Measurements from ENCODE around the gene HYDIN. TPM values are rescaled to one million over a fixed set of nuclear protein-coding genes. Genes with fewer than 3 reads are reported as not detected.

Gene HYDIN
- total RNA-seq, 6 donors from 2014 or later: 1.6 to 62.0 (median 18.1) TPM

GRCh38 chr16:70790815-70791214 is 439.7 kb downstream of the HYDIN start:
- no peaks in the 10 kb centered on the region for H3K27me3 ChIP-seq
- DNase-seq: no peak
- H3K27ac ChIP-seq: no peak overlapping the region
- peaks cover 0 to 20% (median 4%) of the 10 kb centered on the region in 4 donors for H3K4me1 ChIP-seq
- H3K4me3 ChIP-seq: no peak overlapping the region
- no peak for ATAC-seq (ENCODE audit: low FRiP score in 2 of 2)
- peaks cover 3 to 9% (median 5%) of the 10 kb centered on the region in 4 donors for H3K36me3 ChIP-seq
- WGBS, 2 donors: 70 to 77% methylated on average over 5 to 8 of the region's 8 CpGs
- TF ChIP-seq POLR2A (IDR thresholded peaks at IDR 0.05): no peak
- TF ChIP-seq, protein P1, sequence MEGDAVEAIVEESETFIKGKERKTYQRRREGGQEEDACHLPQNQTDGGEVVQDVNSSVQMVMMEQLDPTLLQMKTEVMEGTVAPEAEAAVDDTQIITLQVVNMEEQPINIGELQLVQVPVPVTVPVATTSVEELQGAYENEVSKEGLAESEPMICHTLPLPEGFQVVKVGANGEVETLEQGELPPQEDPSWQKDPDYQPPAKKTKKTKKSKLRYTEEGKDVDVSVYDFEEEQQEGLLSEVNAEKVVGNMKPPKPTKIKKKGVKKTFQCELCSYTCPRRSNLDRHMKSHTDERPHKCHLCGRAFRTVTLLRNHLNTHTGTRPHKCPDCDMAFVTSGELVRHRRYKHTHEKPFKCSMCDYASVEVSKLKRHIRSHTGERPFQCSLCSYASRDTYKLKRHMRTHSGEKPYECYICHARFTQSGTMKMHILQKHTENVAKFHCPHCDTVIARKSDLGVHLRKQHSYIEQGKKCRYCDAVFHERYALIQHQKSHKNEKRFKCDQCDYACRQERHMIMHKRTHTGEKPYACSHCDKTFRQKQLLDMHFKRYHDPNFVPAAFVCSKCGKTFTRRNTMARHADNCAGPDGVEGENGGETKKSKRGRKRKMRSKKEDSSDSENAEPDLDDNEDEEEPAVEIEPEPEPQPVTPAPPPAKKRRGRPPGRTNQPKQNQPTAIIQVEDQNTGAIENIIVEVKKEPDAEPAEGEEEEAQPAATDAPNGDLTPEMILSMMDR (IDR thresholded peaks at IDR 0.05): no peak
- TF ChIP-seq POLR2AphosphoS5 (IDR thresholded peaks at IDR 0.05): no peak
- TF ChIP-seq EP300 (IDR thresholded peaks at IDR 0.05): no peak
- no peaks in the 10 kb centered on the region for H3K9me3 ChIP-seq

- Histone ChIP-seq H3K9me3 (no peaks in the 10 kb centered on the region), H3K36me3 (peaks cover 6 to 19% (median 14%) of the 10 kb centered on the region in 4 donors), H3K4me1 (peaks cover 0 to 15% (median 4%) of the 10 kb centered on the region in 4 donors), H3K27me3 (no peaks in the 10 kb centered on the region), H3K4me3 (no peak overlapping the region), H3K27ac (no peak overlapping the region)
- ATAC-seq (ENCODE audit: low FRiP score in 2 of 2): no peak
- no peak for TF ChIP-seq POLR2AphosphoS5 (IDR thresholded peaks at IDR 0.05)
- TF ChIP-seq EP300 (IDR thresholded peaks at IDR 0.05): no peak
- TF ChIP-seq POLR2A (IDR thresholded peaks at IDR 0.05): no peak
- TF ChIP-seq, protein P1 (IDR thresholded peaks at IDR 0.05): no peak
- WGBS, 2 donors: 71 to 76% methylated on average over 16 of the region's 16 CpGs
- no peak for DNase-seq
These were observed 440.7 kb downstream of the HYDIN start for GRCh38 chr16:70789595-70790447.

GRCh38 chr16:70788668-70789594 is 441.6 kb downstream of the HYDIN start:
- H3K4me1 ChIP-seq: peaks cover 0 to 15% (median 4%) of the 10 kb centered on the region in 4 donors
- no peak overlapping the region for H3K27ac ChIP-seq
- peaks cover 15 to 28% (median 23%) of the 10 kb centered on the region in 4 donors for H3K36me3 ChIP-seq
- H3K9me3 ChIP-seq: no peaks in the 10 kb centered on the region
- 83% methylated on average over 18 of the region's 18 CpGs for WGBS, 2 donors
- ATAC-seq (ENCODE audit: low FRiP score in 2 of 2): peak in 1 of 2 donors; percentile 39
- peak in 1 of 2 donors; percentile 85 for DNase-seq
- TF ChIP-seq, protein P1 (IDR thresholded peaks at IDR 0.05): no peak
- TF ChIP-seq POLR2A (IDR thresholded peaks at IDR 0.05) (no peak), POLR2AphosphoS5 (IDR thresholded peaks at IDR 0.05) (no peak), EP300 (IDR thresholded peaks at IDR 0.05) (no peak)
- no peaks in the 10 kb centered on the region for H3K27me3 ChIP-seq
- H3K4me3 ChIP-seq: no peak overlapping the region

DNA sequence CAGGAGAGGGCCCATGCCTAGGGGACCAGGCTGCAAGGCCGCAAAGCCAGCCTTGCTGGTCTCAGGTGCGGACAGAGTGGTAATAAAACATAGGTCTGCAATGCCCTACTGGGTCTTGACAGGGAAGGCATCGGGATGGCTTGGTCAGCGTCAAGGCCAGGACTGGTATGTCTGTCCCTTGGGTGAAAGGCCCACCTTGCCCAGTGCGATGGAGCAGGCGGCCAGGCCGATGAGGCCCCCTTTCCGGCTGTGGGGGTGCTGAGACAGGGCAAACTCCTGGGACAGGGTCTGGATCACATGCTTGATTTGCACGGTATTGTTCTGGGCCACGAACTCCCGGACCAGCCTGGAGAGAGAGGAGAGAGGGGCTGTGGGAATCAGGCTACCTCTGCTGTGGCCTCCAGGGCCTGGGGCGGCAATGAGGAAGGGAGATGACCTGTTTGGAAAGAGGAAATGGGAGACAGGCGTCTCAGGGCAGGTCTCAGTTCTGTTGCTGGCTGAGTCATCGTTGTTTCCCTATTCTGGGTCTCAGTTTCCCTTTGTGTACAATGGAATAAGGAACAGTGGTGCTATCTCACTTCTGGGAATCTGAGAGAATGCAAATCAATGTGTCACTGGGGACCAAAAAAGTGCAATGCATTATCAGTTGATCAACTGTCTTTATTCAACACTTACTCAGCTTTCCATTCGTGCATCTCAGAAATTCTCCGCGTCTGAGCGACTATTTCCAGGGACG is 444.3 kb downstream of the HYDIN start:
- Histone ChIP-seq H3K4me3 (no peak overlapping the region), H3K9me3 (no peaks in the 10 kb centered on the region), H3K27ac (peak overlapping the region in 1 of 4 donors; percentile 26), H3K36me3 (peaks cover 32 to 55% (median 50%) of the 10 kb centered on the region in 4 donors), H3K4me1 (peaks cover 0 to 15% (median 4%) of the 10 kb centered on the region in 4 donors), H3K27me3 (no peaks in the 10 kb centered on the region)
- DNase-seq: peak in 1 of 2 donors; percentile 57
- TF ChIP-seq EP300 (IDR thresholded peaks at IDR 0.05) (no peak), POLR2A (IDR thresholded peaks at IDR 0.05) (no peak), POLR2AphosphoS5 (IDR thresholded peaks at IDR 0.05) (no peak)
- TF ChIP-seq, protein P1 (IDR thresholded peaks at IDR 0.05): no peak
- 91% methylated on average over 13 to 19 of the region's 19 CpGs for WGBS, 2 donors
- no peak for ATAC-seq (ENCODE audit: low FRiP score in 2 of 2)
